Tibial artery (tissue), 4 donors: Measurements from ENCODE around the gene AEN.
"Not testable (repeated sequence)": the region's sequence is repeated elsewhere in the genome, so short reads cannot be mapped to it uniquely, and the experiment has no call there.

Source experiments
- DNase-seq, 2 donors: peaks; one replicate each; pipeline ENCODE4 v3.0.0-alpha.2; 2019
- H3K27ac ChIP-seq, 2 donors: fragments of 200-600 bp; sonication (generic) in 1 of 2; 1 replicate in 1 of 2; 2 replicates in 1 of 2; pipeline ENCODE4 v1.5.1; 2018 to 2019; ENCODE audit warnings: mild to moderate bottlenecking in 1 of 2
- H3K27me3 ChIP-seq, 2 donors: fragments of 200-600 bp; sonication (generic) in 1 of 2; one replicate each; pipeline versions ENCODE4 v1.5.1 to v1.6.0; 2016 to 2019
- H3K36me3 ChIP-seq, 3 donors: fragments of 200-600 bp; sonication (generic) in 2 of 3; one replicate each; pipeline ENCODE4 v1.5.1; 2016 to 2019; ENCODE audit warnings: mild to moderate bottlenecking in 2 of 3
- H3K4me1 ChIP-seq, 4 donors: fragments of 200-600 bp; sonication (generic) in 2 of 4; 1 replicate in 3 of 4; 2 replicates in 1 of 4; pipeline ENCODE4 v1.5.1; 2016 to 2019
- H3K4me3 ChIP-seq, 2 donors: fragments of 200-600 bp; sonication (generic) in 1 of 2; 1 replicate in 1 of 2; 2 replicates in 1 of 2; pipeline ENCODE4 v1.5.1; 2018 to 2019; ENCODE audit warnings: mild to moderate bottlenecking in 2 of 2
- H3K9me3 ChIP-seq, 3 donors: fragments of 200-600 bp; sonication (generic) in 1 of 3; one replicate each; pipeline ENCODE4 v1.5.1; 2016 to 2019
- intact Hi-C: fragments of 100-400 bp; cut with DNase I; formaldehyde crosslinking; loops from one replicate; pipeline ENCODE4 v1.15.0; 2023; ENCODE audit warnings: low total_unique reads
- TF ChIP-seq, protein P1 (sequence below), 2 experiments: fragments of 200-600 bp in 1 of 2; fragments of 450-650 bp in 1 of 2; IDR thresholded peaks; one replicate each; pipeline ENCODE4 v1.5.1; 2017 to 2019; ENCODE audit warnings: antibody characterized with exemption in 2 of 2, mild to moderate bottlenecking in 1 of 2, moderate library complexity in 1 of 2

Gene AEN

DNA sequence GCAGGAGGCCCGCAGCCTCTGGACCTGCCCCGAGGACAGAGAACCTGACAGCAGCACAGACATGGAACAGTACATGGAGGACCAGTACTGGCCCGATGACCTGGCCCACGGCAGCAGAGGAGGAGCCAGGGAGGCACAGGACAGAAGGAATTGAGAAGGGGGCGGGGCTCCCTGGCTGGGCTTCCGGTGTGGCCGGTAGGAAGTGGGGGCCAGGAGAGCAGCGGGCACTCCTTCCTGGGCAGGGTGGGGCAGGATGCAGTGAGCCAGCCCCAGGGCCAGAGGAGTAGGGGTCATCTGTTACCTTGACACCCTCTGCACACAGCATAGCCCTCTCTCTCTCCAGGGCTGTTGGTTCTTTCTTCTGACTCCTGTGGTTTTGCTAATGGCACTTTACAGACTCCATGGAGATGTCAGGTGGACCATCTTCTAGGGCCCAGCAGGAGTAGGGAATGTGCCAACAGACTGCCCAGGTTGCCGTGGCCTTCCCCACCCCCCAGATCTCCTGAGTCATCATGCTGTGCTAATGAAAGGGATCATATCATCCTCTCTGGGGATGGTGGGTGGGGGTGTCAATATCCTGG, 9.1 kb downstream of the AEN start:
- Histone ChIP-seq H3K4me3 (no peak overlapping the region), H3K27me3 (no peaks in the 10 kb centered on the region), H3K9me3 (no peaks in the 10 kb centered on the region), H3K4me1 (peaks cover 0 to under 1% (median 0%) of the 10 kb centered on the region in 4 donors), H3K36me3 (peaks cover 25 to 70% (median 56%) of the 10 kb centered on the region in 3 donors), H3K27ac (no peak overlapping the region)
- peak; percentile 22 to 62 for DNase-seq
- intact Hi-C loops = no loop called here
- TF ChIP-seq, protein P1, sequence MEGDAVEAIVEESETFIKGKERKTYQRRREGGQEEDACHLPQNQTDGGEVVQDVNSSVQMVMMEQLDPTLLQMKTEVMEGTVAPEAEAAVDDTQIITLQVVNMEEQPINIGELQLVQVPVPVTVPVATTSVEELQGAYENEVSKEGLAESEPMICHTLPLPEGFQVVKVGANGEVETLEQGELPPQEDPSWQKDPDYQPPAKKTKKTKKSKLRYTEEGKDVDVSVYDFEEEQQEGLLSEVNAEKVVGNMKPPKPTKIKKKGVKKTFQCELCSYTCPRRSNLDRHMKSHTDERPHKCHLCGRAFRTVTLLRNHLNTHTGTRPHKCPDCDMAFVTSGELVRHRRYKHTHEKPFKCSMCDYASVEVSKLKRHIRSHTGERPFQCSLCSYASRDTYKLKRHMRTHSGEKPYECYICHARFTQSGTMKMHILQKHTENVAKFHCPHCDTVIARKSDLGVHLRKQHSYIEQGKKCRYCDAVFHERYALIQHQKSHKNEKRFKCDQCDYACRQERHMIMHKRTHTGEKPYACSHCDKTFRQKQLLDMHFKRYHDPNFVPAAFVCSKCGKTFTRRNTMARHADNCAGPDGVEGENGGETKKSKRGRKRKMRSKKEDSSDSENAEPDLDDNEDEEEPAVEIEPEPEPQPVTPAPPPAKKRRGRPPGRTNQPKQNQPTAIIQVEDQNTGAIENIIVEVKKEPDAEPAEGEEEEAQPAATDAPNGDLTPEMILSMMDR (IDR thresholded peaks at IDR 0.05) = no peak

DNA sequence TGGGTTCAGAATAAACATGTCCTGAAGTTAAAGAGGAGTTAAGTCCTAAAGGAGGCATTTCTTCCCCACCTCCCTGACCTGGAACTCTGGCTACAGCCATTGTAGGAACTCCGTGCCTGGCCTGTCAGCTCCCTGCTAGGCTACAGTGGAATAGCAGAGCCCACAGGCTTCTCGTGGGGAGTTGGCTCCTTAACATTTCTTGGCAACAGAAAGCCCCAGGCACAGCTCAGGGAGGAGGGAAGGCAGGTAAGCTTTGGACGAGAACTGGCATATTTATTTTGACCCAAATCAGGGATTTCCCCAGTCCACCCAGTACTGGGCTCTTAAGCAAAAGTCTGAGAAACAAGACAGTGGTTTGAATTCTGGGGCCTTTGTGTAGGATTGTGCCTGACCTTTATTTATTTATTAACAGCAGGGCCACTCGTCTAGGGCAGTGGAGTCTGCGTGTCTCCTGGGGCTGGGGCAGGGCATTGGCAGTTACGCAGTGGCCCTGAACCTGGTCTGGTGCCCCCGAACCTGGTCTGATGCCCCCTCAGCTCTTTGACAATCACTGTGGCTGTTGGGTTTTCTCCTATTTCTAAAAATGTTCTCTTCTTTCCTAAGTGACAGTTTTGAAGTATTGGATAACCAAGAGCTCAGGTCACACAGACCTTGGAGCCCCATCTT, 9.8 kb downstream of the AEN start:
- Histone ChIP-seq H3K4me1 (no peaks in the 10 kb centered on the region), H3K36me3 (peaks cover 25 to 70% (median 56%) of the 10 kb centered on the region in 3 donors)

DNA sequence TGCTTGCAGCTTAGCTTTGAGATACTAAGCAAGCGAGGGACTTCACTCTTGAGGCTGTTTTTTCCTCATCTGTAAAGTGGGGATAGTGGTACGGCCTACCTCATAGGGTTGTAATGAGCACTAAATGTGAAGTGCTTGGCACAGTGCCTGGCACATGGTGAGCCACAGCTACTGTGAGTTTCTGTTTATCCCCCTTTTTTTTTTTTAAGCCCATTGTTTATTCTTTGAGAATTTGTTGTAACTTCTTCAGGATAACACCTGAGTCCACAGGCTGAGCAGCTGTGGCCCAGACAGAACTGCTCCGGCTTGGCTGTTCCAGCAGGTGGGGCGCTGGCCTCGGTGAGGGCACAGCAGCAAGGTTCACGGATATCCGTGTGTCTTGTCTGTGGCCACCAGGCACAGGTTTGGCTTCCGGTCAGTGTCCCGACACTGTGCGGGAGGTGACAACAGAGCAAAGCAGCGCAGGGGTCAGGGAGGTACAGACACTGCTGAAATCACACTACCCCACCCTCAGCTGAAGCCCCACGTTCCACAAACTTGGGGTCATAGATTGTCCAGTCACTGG, 10.4 kb downstream of the AEN start:
- TF ChIP-seq, protein P1 (IDR thresholded peaks at IDR 0.05) = no peak

More for the DNA sequence above, 9.8 kb downstream of the AEN start:
- TF ChIP-seq, protein P1 (IDR thresholded peaks at IDR 0.05) = no peak
- peak; percentile 9 to 24 for DNase-seq
- H3K27ac ChIP-seq = no peak overlapping the region
- intact Hi-C loops = no loop called here
- no peaks in the 10 kb centered on the region for H3K27me3 ChIP-seq
- H3K4me3 ChIP-seq = no peak overlapping the region
- H3K9me3 ChIP-seq = no peaks in the 10 kb centered on the region

DNA sequence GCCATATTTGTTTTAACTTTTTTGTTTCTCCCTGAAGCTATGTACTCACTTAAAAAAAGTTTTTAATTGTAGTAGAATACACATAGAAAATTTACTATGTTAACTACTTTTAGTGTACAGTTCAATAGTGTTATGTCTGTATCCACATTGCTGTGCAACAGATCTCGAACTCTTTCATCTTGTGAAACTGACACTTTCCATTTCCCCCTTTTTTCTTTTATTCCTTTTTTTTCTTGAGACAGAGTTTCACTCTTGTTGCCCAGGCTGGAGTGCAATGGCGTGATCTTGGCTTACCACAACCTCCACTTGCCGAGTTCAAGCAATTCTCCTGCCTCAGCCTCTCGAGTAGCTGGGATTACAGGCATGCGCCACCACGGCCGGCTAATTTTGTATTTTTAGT, 11.7 kb downstream of the AEN start:
- H3K27ac ChIP-seq, H3K4me1 ChIP-seq, intact Hi-C loops, H3K9me3 ChIP-seq, H3K27me3 ChIP-seq, DNase-seq, H3K4me3 ChIP-seq: not testable (repeated sequence)
- peaks cover 20 to 57% (median 40%) of the 10 kb centered on the region in 3 donors for H3K36me3 ChIP-seq

More for the DNA sequence above, 10.4 kb downstream of the AEN start:
- H3K27ac ChIP-seq = no peak overlapping the region
- H3K9me3 ChIP-seq = no peaks in the 10 kb centered on the region
- no peaks in the 10 kb centered on the region for H3K4me1 ChIP-seq
- DNase-seq = peak; percentile 20 to 56
- no peaks in the 10 kb centered on the region for H3K27me3 ChIP-seq
- intact Hi-C loops = no loop called here
- H3K36me3 ChIP-seq = peaks cover 25 to 64% (median 51%) of the 10 kb centered on the region in 3 donors
- H3K4me3 ChIP-seq = no peak overlapping the region

DNA sequence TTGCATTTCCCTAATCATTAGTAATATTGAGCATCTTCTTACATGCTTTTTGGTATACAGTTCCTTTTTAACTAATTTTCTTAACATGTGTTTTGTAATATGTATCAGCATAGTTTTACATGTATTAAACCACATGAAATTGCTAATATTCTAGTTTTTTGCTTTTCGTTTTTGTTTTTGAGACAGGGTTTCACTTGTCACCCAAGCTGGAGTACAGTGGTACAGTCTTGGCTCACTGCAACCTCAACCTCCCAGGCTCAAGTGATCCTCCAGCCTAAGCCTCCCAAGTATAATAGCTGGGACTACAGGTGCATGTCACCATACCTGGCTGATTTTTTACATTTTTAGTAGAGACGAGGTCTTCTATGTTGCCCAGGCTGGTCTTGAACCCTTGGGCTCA, 13.3 kb downstream of the AEN start:
- TF ChIP-seq, protein P1 (IDR thresholded peaks at IDR 0.05) = no peak
- Histone ChIP-seq H3K27ac (no peak overlapping the region), H3K27me3 (no peaks in the 10 kb centered on the region), H3K4me1 (peaks cover 0 to 17% (median 14%) of the 10 kb centered on the region in 4 donors), H3K9me3 (no peaks in the 10 kb centered on the region), H3K36me3 (peaks cover 15 to 42% (median 24%) of the 10 kb centered on the region in 3 donors), H3K4me3 (no peak overlapping the region)
- intact Hi-C loops = no loop called here
- no peak for DNase-seq

DNA sequence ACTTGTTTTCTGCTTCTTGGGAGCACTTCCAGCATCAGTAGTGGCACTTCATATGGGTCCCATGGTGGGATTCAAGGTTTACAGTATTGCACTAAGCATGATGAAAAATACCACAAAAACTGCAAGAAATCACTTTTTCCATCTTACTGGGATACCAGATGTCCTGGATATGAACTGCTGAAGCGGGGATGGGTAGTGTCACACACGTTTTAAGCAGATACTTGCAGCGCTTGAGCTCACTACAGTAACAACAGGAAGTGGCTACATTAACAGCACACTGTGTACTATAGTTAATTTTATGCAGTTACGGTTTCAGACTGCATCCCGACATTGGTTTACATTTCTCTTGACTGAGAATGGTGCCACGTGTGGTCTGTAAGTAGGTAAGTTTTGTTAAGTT, 14.2 kb downstream of the AEN start:
- no peaks in the 10 kb centered on the region for H3K9me3 ChIP-seq
- H3K36me3 ChIP-seq = peaks cover 9 to 33% (median 16%) of the 10 kb centered on the region in 3 donors
- TF ChIP-seq, protein P1 (IDR thresholded peaks at IDR 0.05) = no peak
- no peak for DNase-seq
- peaks cover 0 to 25% (median 19%) of the 10 kb centered on the region in 4 donors for H3K4me1 ChIP-seq
- no peaks in the 10 kb centered on the region for H3K27me3 ChIP-seq
- no peak overlapping the region for H3K4me3 ChIP-seq
- H3K27ac ChIP-seq = no peak overlapping the region
- intact Hi-C loops = no loop called here
